Neutrophil (primary cell): Measurements from ENCODE around the gene IL7R.

Source experiments
- H3K27ac ChIP-seq: fragments of 200-600 bp; sonication (generic); 2 replicates; pipeline ENCODE4 v1.5.1; 2016; ENCODE audit warnings: mild to moderate bottlenecking, moderate library complexity
- H3K27me3 ChIP-seq: fragments of 200-600 bp; sonication (generic); 2 replicates; pipeline ENCODE4 v1.6.0; 2016; ENCODE audit warnings: mild to moderate bottlenecking
- H3K36me3 ChIP-seq: fragments of 200-600 bp; sonication (generic); 2 replicates; pipeline ENCODE4 v1.5.1; 2017
- H3K4me1 ChIP-seq, 2 experiments: fragments of 200-600 bp in 1 of 2; sonication (generic) in 1 of 2; 1 replicate in 1 of 2; 2 replicates in 1 of 2; pipeline versions ENCODE4 v1.5.1 to v1.6.1; 2013 to 2016; ENCODE audit warnings: low read depth in 1 of 2, low read length in 1 of 2, mild to moderate bottlenecking in 1 of 2, moderate library complexity in 1 of 2; ENCODE audit not compliant: control insufficient read depth in 1 of 2, insufficient read depth in 1 of 2
- H3K4me3 ChIP-seq, 2 experiments: fragments of 200-600 bp in 1 of 2; sonication (generic) in 1 of 2; 1 replicate in 1 of 2; 2 replicates in 1 of 2; pipeline ENCODE4 v1.5.1; 2013 to 2016; ENCODE audit warnings: low read depth in 1 of 2, low read length in 1 of 2, mild to moderate bottlenecking in 1 of 2, moderate library complexity in 1 of 2
- H3K9me3 ChIP-seq: fragments of 200-600 bp; sonication (generic); 2 replicates; pipeline ENCODE4 v1.5.1; 2016
- TF ChIP-seq, protein P1 (sequence below): fragments of 200-600 bp; sonication (generic); IDR thresholded peaks from 2 replicates; pipeline ENCODE4 v1.5.1; 2016; ENCODE audit warnings: antibody characterized with exemption

IL7R gene

GRCh38 chr5:35816881-35817521, 39.7 kb upstream of the IL7R start:
- no peak overlapping the region for H3K4me3 ChIP-seq
- no peaks in the 10 kb centered on the region for H3K27me3 ChIP-seq
- no peaks in the 10 kb centered on the region for H3K9me3 ChIP-seq
- H3K4me1 ChIP-seq: no peaks in the 10 kb centered on the region
- TF ChIP-seq, protein P1, sequence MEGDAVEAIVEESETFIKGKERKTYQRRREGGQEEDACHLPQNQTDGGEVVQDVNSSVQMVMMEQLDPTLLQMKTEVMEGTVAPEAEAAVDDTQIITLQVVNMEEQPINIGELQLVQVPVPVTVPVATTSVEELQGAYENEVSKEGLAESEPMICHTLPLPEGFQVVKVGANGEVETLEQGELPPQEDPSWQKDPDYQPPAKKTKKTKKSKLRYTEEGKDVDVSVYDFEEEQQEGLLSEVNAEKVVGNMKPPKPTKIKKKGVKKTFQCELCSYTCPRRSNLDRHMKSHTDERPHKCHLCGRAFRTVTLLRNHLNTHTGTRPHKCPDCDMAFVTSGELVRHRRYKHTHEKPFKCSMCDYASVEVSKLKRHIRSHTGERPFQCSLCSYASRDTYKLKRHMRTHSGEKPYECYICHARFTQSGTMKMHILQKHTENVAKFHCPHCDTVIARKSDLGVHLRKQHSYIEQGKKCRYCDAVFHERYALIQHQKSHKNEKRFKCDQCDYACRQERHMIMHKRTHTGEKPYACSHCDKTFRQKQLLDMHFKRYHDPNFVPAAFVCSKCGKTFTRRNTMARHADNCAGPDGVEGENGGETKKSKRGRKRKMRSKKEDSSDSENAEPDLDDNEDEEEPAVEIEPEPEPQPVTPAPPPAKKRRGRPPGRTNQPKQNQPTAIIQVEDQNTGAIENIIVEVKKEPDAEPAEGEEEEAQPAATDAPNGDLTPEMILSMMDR: no peak
- no peak overlapping the region for H3K27ac ChIP-seq
- H3K36me3 ChIP-seq: no peaks in the 10 kb centered on the region

DNA sequence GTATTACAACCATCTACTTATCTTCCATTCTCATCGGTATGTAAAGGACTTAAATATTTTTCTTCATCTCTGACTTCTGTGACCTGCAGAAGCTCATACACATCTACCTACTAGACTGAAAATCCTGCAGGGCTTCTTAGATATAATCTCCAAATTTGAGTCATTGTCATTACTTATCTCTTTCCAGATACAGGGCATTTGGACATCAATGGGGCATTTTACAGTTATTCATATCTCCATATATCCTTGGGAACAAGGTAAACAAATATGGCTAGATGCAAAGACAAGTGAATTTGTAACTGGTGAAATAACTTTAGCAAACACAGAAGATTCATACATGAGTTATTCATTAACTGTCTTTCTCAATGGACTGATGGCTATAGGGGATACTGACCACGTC, 37.7 kb upstream of the IL7R start:
- Histone ChIP-seq H3K9me3 (no peaks in the 10 kb centered on the region), H3K27me3 (no peaks in the 10 kb centered on the region), H3K4me1 (no peaks in the 10 kb centered on the region), H3K36me3 (no peaks in the 10 kb centered on the region), H3K4me3 (no peak overlapping the region), H3K27ac (no peak overlapping the region)
- TF ChIP-seq, protein P1: no peak

GRCh38 chr5:35819668-35820067, 37.0 kb upstream of the IL7R start:
- TF ChIP-seq, protein P1: no peak
- Histone ChIP-seq H3K9me3 (no peaks in the 10 kb centered on the region), H3K36me3 (no peaks in the 10 kb centered on the region), H3K4me3 (no peak overlapping the region), H3K4me1 (no peaks in the 10 kb centered on the region), H3K27ac (no peak overlapping the region), H3K27me3 (no peaks in the 10 kb centered on the region)

- Histone ChIP-seq H3K27me3 (no peaks in the 10 kb centered on the region), H3K4me3 (no peak overlapping the region), H3K9me3 (no peaks in the 10 kb centered on the region), H3K4me1 (no peaks in the 10 kb centered on the region), H3K27ac (no peak overlapping the region), H3K36me3 (no peaks in the 10 kb centered on the region)
- TF ChIP-seq, protein P1: no peak
Observed at GRCh38 chr5:35820735-35821134, 36.0 kb upstream of the IL7R start.

- Histone ChIP-seq H3K4me1 (no peaks in the 10 kb centered on the region), H3K9me3 (no peaks in the 10 kb centered on the region), H3K36me3 (no peaks in the 10 kb centered on the region), H3K27me3 (no peaks in the 10 kb centered on the region), H3K4me3 (no peak overlapping the region), H3K27ac (no peak overlapping the region)
- TF ChIP-seq, protein P1: no peak
Observed at GRCh38 chr5:35821513-35821912, 35.2 kb upstream of the IL7R start.

- Histone ChIP-seq H3K4me3 (no peak overlapping the region), H3K36me3 (no peaks in the 10 kb centered on the region), H3K27ac (no peak overlapping the region), H3K27me3 (no peaks in the 10 kb centered on the region), H3K9me3 (no peaks in the 10 kb centered on the region), H3K4me1 (no peaks in the 10 kb centered on the region)
- TF ChIP-seq, protein P1: no peak
Observed at GRCh38 chr5:35822511-35822910, 34.2 kb upstream of the IL7R start.
